GM23338 (cell line): ENCODE results near the gene GPRC5D. TPM values are rescaled to one million over a fixed set of nuclear protein-coding genes. Genes with fewer than 3 reads are reported as not detected.

Experiments used
- ATAC-seq: fragments of 200-7000 bp; cut with Tn5 transposase; 3 replicates; pipeline ENCODE4 v1.9.1; 2020
- DNase-seq: peaks from one replicate; pipeline ENCODE4 v3.0.0-alpha.2; 2015; ENCODE audit warnings: low spot score
- H2AFZ ChIP-seq: fragments of 200-600 bp; sonication (generic); 2 replicates; pipeline ENCODE4 v1.8.0; 2016; ENCODE audit warnings: antibody characterized with exemption, mild to moderate bottlenecking, moderate library complexity
- H3F3A ChIP-seq: fragments of 200-600 bp; sonication (generic); replicated peaks from 2 replicates; pipeline ENCODE4 v1.8.0; 2017; ENCODE audit warnings: antibody characterized with exemption, mixed run types, low read depth
- H3K27ac ChIP-seq: fragments of 200-600 bp; sonication (generic); 2 replicates; pipeline ENCODE4 v1.6.1; 2016; ENCODE audit warnings: low read depth
- H3K27me3 ChIP-seq: fragments of 200-600 bp; sonication (generic); 2 replicates; pipeline ENCODE4 v1.8.0; 2016; ENCODE audit warnings: mild to moderate bottlenecking, mixed run types, moderate library complexity; ENCODE audit not compliant: insufficient read depth
- H3K36me3 ChIP-seq: fragments of 200-600 bp; sonication (generic); 2 replicates; pipeline ENCODE4 v1.8.0; 2016; ENCODE audit warnings: mild to moderate bottlenecking; ENCODE audit not compliant: insufficient read depth
- H3K4me1 ChIP-seq: fragments of 200-600 bp; sonication (generic); 2 replicates; pipeline ENCODE4 v1.8.0; 2016; ENCODE audit warnings: mild to moderate bottlenecking, moderate library complexity; ENCODE audit not compliant: insufficient read depth
- H3K4me2 ChIP-seq: fragments of 200-600 bp; sonication (generic); 2 replicates; pipeline ENCODE4 v1.7.1; 2017; ENCODE audit warnings: mixed run types
- H3K4me3 ChIP-seq: fragments of 200-600 bp; sonication (generic); 2 replicates; pipeline ENCODE4 v1.6.1; 2016; ENCODE audit warnings: mixed run types
- H3K79me2 ChIP-seq: fragments of 200-600 bp; sonication (generic); replicated peaks from 2 replicates; pipeline ENCODE4 v1.8.0; 2017; ENCODE audit warnings: mild to moderate bottlenecking; ENCODE audit not compliant: insufficient read depth
- H3K9me2 ChIP-seq: fragments of 200-600 bp; sonication (generic); 2 replicates; pipeline ENCODE4 v1.8.0; 2017; ENCODE audit not compliant: insufficient read depth
- H4K20me1 ChIP-seq: fragments of 200-600 bp; sonication (generic); replicated peaks from 2 replicates; pipeline ENCODE4 v1.8.0; 2017; ENCODE audit warnings: mild to moderate bottlenecking; ENCODE audit not compliant: insufficient read depth
- H3K27ac Mint-ChIP-seq: 2 replicates; pipeline ENCODE4 v1.8.0; 2020; ENCODE audit warnings: inconsistent platforms, mild to moderate bottlenecking, moderate library complexity, mixed read lengths
- H3K27me3 Mint-ChIP-seq: 3 replicates; pipeline ENCODE4 v1.8.0; 2022; ENCODE audit warnings: low read depth, mild to moderate bottlenecking, moderate library complexity, mixed read lengths, inconsistent platforms; ENCODE audit not compliant: insufficient read depth, poor library complexity
- H3K36me3 Mint-ChIP-seq: 3 replicates; pipeline ENCODE4 v1.8.0; 2021; ENCODE audit warnings: low read depth, mild to moderate bottlenecking, inconsistent platforms, moderate library complexity, mixed read lengths
- H3K4me1 Mint-ChIP-seq: 3 replicates; pipeline ENCODE4 v1.8.0; 2020; ENCODE audit warnings: mild to moderate bottlenecking, inconsistent platforms, mixed read lengths
- H3K4me3 Mint-ChIP-seq: 3 replicates; pipeline ENCODE4 v1.8.0; 2021; ENCODE audit warnings: moderate library complexity, mild to moderate bottlenecking, inconsistent platforms, mixed read lengths
- H3K9me3 Mint-ChIP-seq: 3 replicates; pipeline ENCODE4 v1.8.0; 2020; ENCODE audit warnings: moderate library complexity, mild to moderate bottlenecking, inconsistent platforms, mixed read lengths
- CREB1 ChIP-seq: fragments of 250-450 bp; sonication (Bioruptor Pico); IDR thresholded peaks from 2 replicates; pipeline ENCODE4 v1.5.0; 2020; ENCODE audit warnings: low read depth, mild to moderate bottlenecking, moderate library complexity
- EZH2 ChIP-seq: fragments of 200-600 bp; sonication (generic); IDR thresholded peaks from one replicate; pipeline ENCODE4 v1.8.0; 2017; ENCODE audit warnings: antibody characterized with exemption, mild to moderate bottlenecking, low read depth; ENCODE audit not compliant: unreplicated experiment
- EZH2phosphoT487 ChIP-seq: fragments of 200-600 bp; sonication (generic); IDR thresholded peaks from one replicate; pipeline ENCODE4 v1.8.1; 2018; ENCODE audit warnings: antibody characterized with exemption; ENCODE audit not compliant: unreplicated experiment
- JUNB ChIP-seq: IDR thresholded peaks from one replicate; pipeline ENCODE4 v1.6.1; 2016; ENCODE audit warnings: antibody characterized with exemption; ENCODE audit not compliant: unreplicated experiment
- NANOG ChIP-seq: IDR thresholded peaks from 2 replicates; pipeline ENCODE4 v1.6.1; 2016; ENCODE audit warnings: antibody characterized with exemption, borderline replicate concordance
- POLR2AphosphoS5 ChIP-seq: IDR thresholded peaks from 2 replicates; pipeline ENCODE4 v1.6.1; 2016; ENCODE audit warnings: antibody characterized with exemption, low read depth
- STAT1 ChIP-seq: IDR thresholded peaks from one replicate; pipeline ENCODE4 v1.6.1; 2016; ENCODE audit warnings: antibody characterized with exemption; ENCODE audit not compliant: unreplicated experiment
- ZNF114 ChIP-seq: fragments of 250-450 bp; sonication (Bioruptor Pico); IDR thresholded peaks from 2 replicates; pipeline ENCODE4 v1.5.0; 2020; ENCODE audit warnings: mild to moderate bottlenecking, moderate library complexity
- ZNF331 ChIP-seq: fragments of 250-450 bp; sonication (Bioruptor Pico); IDR thresholded peaks from 2 replicates; pipeline ENCODE4 v1.5.0; 2020; ENCODE audit warnings: low read depth, mild to moderate bottlenecking, moderate library complexity
- polyA plus RNA-seq: library from polyadenylated mRNA; unstranded; fragments of >200 nt; fragmentation: Nextera tagmentation; extraction: Ambion mirVana; gene quantifications from 2 replicates; pipeline ENCODE4 v1.2.1, GENCODE V29; 2016
- total RNA-seq: library from RNA; depleted of rRNA; stranded (reverse); fragments of >200 nt; shearing (Covaris generic); gene quantifications from 2 replicates; pipeline ENCODE4 v1.2.3, GENCODE V29; 2014
- TF ChIP-seq, protein P1 (sequence below), 2 experiments: fragments of 200-600 bp in 1 of 2; sonication (generic) in 1 of 2; conservative IDR thresholded peaks; 2 replicates each; pipeline versions ENCODE4 v1.5.1 to v1.6.1; 2016 to 2017; ENCODE audit warnings: antibody characterized with exemption in 2 of 2, low read depth in 2 of 2, mild to moderate bottlenecking in 2 of 2, moderate library complexity in 1 of 2
- TF ChIP-seq, protein P2 (sequence below): IDR thresholded peaks from one replicate; pipeline ENCODE4 v1.6.1; 2018; ENCODE audit warnings: antibody characterized with exemption; ENCODE audit not compliant: unreplicated experiment
- TF ChIP-seq, protein P3 (sequence below): IDR thresholded peaks from 2 replicates; pipeline ENCODE4 v1.6.1; 2016; ENCODE audit warnings: antibody characterized with exemption
- TF ChIP-seq, protein P4 (sequence below): fragments of 250-450 bp; sonication (Bioruptor Pico); IDR thresholded peaks from 2 replicates; pipeline ENCODE4 v1.5.0; 2020; ENCODE audit warnings: mild to moderate bottlenecking, moderate library complexity

Gene GPRC5D
- total and polyA plus RNA-seq, 2 experiments from 2014 or later = not detected

DNA sequence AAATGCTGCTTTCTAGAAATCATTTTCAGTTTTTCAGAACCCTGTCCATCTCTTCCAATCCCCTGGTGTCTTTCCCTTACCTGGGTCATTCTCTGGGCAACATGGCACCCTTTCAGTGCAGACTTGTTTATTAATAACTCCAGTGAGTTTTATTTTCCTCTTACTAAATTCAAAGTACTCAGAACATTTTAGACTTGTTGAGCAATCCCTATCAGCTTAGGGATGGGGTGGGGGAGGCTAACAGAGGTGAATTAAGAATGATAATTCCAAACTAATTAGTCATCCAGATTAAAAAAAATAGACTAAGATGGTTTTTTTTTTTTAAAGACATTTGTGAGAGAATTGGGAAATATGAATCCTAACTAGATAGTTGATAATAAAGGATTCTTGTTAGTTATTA is 49.9 kb downstream of the GPRC5D start:
- no peak overlapping the region for H3K4me3 ChIP-seq
- no peak overlapping the region for H3K4me2 ChIP-seq
- H4K20me1 ChIP-seq = no peaks in the 10 kb centered on the region
- H3K27me3 Mint-ChIP-seq = peaks cover 8% of the 10 kb centered on the region
- no peaks in the 10 kb centered on the region for H3K4me1 ChIP-seq
- H3F3A ChIP-seq = no peaks in the 10 kb centered on the region
- no peaks in the 10 kb centered on the region for H3K4me1 Mint-ChIP-seq
- H3K27ac ChIP-seq = no peak overlapping the region
- H2AFZ ChIP-seq = peak overlapping the region; percentile 10; the same call in 1 of the 2 replicates
- no peak for DNase-seq
- H3K27ac Mint-ChIP-seq = no peak overlapping the region
- no peaks in the 10 kb centered on the region for H3K36me3 ChIP-seq
- H3K9me2 ChIP-seq = no peaks in the 10 kb centered on the region
- ATAC-seq = no peak
- TF ChIP-seq CREB1 (CRISPR knock-in tag) (no peak), ZNF114 (CRISPR knock-in tag) (no peak), EZH2 (no peak), EZH2phosphoT487 (no peak), ZNF331 (no peak), NANOG (no peak), STAT1 (no peak), POLR2AphosphoS5 (no peak), JUNB (no peak)
- TF ChIP-seq, protein P1, sequence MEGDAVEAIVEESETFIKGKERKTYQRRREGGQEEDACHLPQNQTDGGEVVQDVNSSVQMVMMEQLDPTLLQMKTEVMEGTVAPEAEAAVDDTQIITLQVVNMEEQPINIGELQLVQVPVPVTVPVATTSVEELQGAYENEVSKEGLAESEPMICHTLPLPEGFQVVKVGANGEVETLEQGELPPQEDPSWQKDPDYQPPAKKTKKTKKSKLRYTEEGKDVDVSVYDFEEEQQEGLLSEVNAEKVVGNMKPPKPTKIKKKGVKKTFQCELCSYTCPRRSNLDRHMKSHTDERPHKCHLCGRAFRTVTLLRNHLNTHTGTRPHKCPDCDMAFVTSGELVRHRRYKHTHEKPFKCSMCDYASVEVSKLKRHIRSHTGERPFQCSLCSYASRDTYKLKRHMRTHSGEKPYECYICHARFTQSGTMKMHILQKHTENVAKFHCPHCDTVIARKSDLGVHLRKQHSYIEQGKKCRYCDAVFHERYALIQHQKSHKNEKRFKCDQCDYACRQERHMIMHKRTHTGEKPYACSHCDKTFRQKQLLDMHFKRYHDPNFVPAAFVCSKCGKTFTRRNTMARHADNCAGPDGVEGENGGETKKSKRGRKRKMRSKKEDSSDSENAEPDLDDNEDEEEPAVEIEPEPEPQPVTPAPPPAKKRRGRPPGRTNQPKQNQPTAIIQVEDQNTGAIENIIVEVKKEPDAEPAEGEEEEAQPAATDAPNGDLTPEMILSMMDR (conservative IDR thresholded peaks at IDR 0.05; ENCODE audit: low read depth in 2 of 2) = no peak
- TF ChIP-seq, protein P2, sequence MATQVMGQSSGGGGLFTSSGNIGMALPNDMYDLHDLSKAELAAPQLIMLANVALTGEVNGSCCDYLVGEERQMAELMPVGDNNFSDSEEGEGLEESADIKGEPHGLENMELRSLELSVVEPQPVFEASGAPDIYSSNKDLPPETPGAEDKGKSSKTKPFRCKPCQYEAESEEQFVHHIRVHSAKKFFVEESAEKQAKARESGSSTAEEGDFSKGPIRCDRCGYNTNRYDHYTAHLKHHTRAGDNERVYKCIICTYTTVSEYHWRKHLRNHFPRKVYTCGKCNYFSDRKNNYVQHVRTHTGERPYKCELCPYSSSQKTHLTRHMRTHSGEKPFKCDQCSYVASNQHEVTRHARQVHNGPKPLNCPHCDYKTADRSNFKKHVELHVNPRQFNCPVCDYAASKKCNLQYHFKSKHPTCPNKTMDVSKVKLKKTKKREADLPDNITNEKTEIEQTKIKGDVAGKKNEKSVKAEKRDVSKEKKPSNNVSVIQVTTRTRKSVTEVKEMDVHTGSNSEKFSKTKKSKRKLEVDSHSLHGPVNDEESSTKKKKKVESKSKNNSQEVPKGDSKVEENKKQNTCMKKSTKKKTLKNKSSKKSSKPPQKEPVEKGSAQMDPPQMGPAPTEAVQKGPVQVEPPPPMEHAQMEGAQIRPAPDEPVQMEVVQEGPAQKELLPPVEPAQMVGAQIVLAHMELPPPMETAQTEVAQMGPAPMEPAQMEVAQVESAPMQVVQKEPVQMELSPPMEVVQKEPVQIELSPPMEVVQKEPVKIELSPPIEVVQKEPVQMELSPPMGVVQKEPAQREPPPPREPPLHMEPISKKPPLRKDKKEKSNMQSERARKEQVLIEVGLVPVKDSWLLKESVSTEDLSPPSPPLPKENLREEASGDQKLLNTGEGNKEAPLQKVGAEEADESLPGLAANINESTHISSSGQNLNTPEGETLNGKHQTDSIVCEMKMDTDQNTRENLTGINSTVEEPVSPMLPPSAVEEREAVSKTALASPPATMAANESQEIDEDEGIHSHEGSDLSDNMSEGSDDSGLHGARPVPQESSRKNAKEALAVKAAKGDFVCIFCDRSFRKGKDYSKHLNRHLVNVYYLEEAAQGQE = no peak
- TF ChIP-seq, protein P3, sequence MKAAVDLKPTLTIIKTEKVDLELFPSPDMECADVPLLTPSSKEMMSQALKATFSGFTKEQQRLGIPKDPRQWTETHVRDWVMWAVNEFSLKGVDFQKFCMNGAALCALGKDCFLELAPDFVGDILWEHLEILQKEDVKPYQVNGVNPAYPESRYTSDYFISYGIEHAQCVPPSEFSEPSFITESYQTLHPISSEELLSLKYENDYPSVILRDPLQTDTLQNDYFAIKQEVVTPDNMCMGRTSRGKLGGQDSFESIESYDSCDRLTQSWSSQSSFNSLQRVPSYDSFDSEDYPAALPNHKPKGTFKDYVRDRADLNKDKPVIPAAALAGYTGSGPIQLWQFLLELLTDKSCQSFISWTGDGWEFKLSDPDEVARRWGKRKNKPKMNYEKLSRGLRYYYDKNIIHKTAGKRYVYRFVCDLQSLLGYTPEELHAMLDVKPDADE = no peak
- TF ChIP-seq, protein P4, sequence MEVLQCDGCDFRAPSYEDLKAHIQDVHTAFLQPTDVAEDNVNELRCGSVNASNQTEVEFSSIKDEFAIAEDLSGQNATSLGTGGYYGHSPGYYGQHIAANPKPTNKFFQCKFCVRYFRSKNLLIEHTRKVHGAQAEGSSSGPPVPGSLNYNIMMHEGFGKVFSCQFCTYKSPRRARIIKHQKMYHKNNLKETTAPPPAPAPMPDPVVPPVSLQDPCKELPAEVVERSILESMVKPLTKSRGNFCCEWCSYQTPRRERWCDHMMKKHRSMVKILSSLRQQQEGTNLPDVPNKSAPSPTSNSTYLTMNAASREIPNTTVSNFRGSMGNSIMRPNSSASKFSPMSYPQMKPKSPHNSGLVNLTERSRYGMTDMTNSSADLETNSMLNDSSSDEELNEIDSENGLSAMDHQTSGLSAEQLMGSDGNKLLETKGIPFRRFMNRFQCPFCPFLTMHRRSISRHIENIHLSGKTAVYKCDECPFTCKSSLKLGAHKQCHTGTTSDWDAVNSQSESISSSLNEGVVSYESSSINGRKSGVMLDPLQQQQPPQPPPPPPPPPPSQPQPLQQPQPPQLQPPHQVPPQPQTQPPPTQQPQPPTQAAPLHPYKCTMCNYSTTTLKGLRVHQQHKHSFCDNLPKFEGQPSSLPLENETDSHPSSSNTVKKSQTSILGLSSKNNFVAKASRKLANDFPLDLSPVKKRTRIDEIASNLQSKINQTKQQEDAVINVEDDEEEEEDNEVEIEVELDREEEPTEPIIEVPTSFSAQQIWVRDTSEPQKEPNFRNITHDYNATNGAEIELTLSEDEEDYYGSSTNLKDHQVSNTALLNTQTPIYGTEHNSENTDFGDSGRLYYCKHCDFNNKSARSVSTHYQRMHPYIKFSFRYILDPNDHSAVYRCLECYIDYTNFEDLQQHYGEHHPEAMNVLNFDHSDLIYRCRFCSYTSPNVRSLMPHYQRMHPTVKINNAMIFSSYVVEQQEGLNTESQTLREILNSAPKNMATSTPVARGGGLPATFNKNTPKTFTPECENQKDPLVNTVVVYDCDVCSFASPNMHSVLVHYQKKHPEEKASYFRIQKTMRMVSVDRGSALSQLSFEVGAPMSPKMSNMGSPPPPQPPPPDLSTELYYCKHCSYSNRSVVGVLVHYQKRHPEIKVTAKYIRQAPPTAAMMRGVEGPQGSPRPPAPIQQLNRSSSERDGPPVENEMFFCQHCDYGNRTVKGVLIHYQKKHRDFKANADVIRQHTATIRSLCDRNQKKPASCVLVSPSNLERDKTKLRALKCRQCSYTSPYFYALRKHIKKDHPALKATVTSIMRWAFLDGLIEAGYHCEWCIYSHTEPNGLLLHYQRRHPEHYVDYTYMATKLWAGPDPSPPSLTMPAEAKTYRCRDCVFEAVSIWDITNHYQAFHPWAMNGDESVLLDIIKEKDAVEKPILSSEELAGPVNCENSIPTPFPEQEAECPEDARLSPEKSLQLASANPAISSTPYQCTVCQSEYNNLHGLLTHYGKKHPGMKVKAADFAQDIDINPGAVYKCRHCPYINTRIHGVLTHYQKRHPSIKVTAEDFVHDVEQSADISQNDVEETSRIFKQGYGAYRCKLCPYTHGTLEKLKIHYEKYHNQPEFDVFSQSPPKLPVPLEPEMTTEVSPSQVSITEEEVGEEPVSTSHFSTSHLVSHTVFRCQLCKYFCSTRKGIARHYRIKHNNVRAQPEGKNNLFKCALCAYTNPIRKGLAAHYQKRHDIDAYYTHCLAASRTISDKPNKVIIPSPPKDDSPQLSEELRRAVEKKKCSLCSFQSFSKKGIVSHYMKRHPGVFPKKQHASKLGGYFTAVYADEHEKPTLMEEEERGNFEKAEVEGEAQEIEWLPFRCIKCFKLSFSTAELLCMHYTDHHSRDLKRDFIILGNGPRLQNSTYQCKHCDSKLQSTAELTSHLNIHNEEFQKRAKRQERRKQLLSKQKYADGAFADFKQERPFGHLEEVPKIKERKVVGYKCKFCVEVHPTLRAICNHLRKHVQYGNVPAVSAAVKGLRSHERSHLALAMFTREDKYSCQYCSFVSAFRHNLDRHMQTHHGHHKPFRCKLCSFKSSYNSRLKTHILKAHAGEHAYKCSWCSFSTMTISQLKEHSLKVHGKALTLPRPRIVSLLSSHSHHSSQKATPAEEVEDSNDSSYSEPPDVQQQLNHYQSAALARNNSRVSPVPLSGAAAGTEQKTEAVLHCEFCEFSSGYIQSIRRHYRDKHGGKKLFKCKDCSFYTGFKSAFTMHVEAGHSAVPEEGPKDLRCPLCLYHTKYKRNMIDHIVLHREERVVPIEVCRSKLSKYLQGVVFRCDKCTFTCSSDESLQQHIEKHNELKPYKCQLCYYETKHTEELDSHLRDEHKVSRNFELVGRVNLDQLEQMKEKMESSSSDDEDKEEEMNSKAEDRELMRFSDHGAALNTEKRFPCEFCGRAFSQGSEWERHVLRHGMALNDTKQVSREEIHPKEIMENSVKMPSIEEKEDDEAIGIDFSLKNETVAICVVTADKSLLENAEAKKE (CRISPR knock-in tag) = no peak
- no peaks in the 10 kb centered on the region for H3K9me3 Mint-ChIP-seq
- no peaks in the 10 kb centered on the region for H3K27me3 ChIP-seq
- no peak overlapping the region for H3K4me3 Mint-ChIP-seq
- H3K79me2 ChIP-seq = no peaks in the 10 kb centered on the region
- H3K36me3 Mint-ChIP-seq = no peaks in the 10 kb centered on the region
